Fibroblast of lung (primary cell): ENCODE data around the gene ANKS1B. TPM values are rescaled to one million over a fixed set of nuclear protein-coding genes. Genes with fewer than 3 reads are reported as not detected.

Experiments
- DNase-seq, 2 donors: peaks; one replicate each; pipeline versions ENCODE4 v3.0.0 to v3.0.0-alpha.2; 2010; ENCODE audit warnings: low read depth in 2 of 2
- H2AFZ ChIP-seq: 2 replicates; pipeline ENCODE4 v1.5.1; 2012; ENCODE audit warnings: low read length, control low read depth, inconsistent platforms
- H3K27ac ChIP-seq: 2 replicates; pipeline ENCODE4 v1.5.1; 2011; ENCODE audit warnings: low read length, control low read depth; ENCODE audit not compliant: insufficient read depth
- H3K27me3 ChIP-seq: 2 replicates; pipeline ENCODE4 v1.5.1; 2011; ENCODE audit warnings: mild to moderate bottlenecking, low read length; ENCODE audit not compliant: control insufficient read depth, insufficient read depth
- H3K36me3 ChIP-seq: 2 replicates; pipeline ENCODE4 v1.5.1; 2011; ENCODE audit warnings: low read length; ENCODE audit not compliant: control insufficient read depth, insufficient read depth
- H3K4me1 ChIP-seq: 2 replicates; pipeline ENCODE4 v1.5.1; 2011; ENCODE audit warnings: low read length; ENCODE audit not compliant: control insufficient read depth, insufficient read depth; ENCODE audit errors: extremely low read depth
- H3K4me2 ChIP-seq: 2 replicates; pipeline ENCODE4 v1.5.1; 2011; ENCODE audit warnings: low read length, control low read depth; ENCODE audit not compliant: insufficient read depth; ENCODE audit errors: extremely low read depth
- H3K4me3 ChIP-seq, 4 experiments: fragments of 200-600 bp in 1 of 4; sonication (generic) in 1 of 4; replicated peaks in 1 of 4; 2 replicates each; pipeline ENCODE4 v1.5.1; 2011 to 2016; ENCODE audit warnings: low read length in 4 of 4, low read depth in 3 of 4, mild to moderate bottlenecking in 3 of 4, control low read depth in 2 of 4, inconsistent platforms in 1 of 4, mixed read lengths in 1 of 4; ENCODE audit not compliant: insufficient read depth in 1 of 4; ENCODE audit errors: control extremely low read depth in 1 of 4
- H3K79me2 ChIP-seq: 2 replicates; pipeline ENCODE4 v1.5.1; 2012; ENCODE audit warnings: mild to moderate bottlenecking, low read length, inconsistent platforms; ENCODE audit not compliant: control insufficient read depth, insufficient read depth
- H3K9ac ChIP-seq: 2 replicates; pipeline ENCODE4 v1.5.1; 2011; ENCODE audit warnings: mild to moderate bottlenecking, low read length, control low read depth; ENCODE audit not compliant: insufficient read depth
- H3K9me3 ChIP-seq: 2 replicates; pipeline ENCODE4 v1.5.1; 2012; ENCODE audit warnings: low read depth, low read length; ENCODE audit not compliant: control insufficient read depth, insufficient read depth
- H4K20me1 ChIP-seq: 2 replicates; pipeline ENCODE4 v1.5.1; 2011; ENCODE audit warnings: low read length; ENCODE audit not compliant: control insufficient read depth, insufficient read depth; ENCODE audit errors: extremely low read depth
- EZH2 ChIP-seq: IDR thresholded peaks from 2 replicates; pipeline ENCODE4 v1.5.1; 2012; ENCODE audit warnings: low read length, control low read depth, mild to moderate bottlenecking; ENCODE audit errors: missing control alignments
- polyA plus RNA-seq, 2 donors: library from polyadenylated mRNA; depleted of rRNA in 1 of 2; stranded (reverse) in 1 of 2; unstranded in 1 of 2; fragments of >200 nt; gene quantifications; 2 replicates each; pipeline ENCODE4 v1.2.1, GENCODE V29; 2011 to 2012; ENCODE audit warnings: missing spikeins in 1 of 2
- total RNA-seq: library from RNA; depleted of rRNA; stranded (reverse); fragments of >200 nt; gene quantifications from 2 replicates; pipeline ENCODE4 v1.2.1, GENCODE V29; 2014
- TF ChIP-seq, protein P1 (sequence below), 2 donors: IDR thresholded peaks in 1 of 2; conservative IDR thresholded peaks in 1 of 2; 1 replicate in 1 of 2; 2 replicates in 1 of 2; pipeline ENCODE4 v1.5.1; 2011 to 2012; ENCODE audit warnings: low read length in 2 of 2, control low read depth in 1 of 2, inconsistent platforms in 1 of 2, low read depth in 1 of 2, mild to moderate bottlenecking in 1 of 2

The ANKS1B gene
- total and polyA plus RNA-seq, 2 donors (not counting 1 experiment from before 2014, with no cell fraction given), result 0.11 to 0.83 TPM

DNA sequence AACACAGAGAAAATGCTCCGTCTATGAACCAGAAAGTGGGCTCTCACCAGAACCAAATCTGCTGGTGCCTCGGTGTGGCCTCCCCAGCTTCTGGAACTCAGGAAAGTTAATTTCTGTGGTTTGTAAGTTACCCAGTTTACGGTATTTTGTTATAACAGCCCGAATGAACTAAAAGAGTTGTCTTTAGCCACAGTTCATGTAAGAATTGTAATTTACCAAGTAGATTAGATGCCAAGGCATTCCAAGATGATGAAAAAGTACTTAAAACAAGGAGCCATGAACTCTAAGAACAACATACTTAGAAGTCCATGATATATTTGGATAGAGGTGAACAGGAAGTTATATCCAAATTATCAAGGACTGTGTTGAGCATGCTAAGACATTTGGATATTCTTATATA lies 597.1 kb downstream of the ANKS1B start:
- TF ChIP-seq EZH2, result no peak
- TF ChIP-seq, protein P1, sequence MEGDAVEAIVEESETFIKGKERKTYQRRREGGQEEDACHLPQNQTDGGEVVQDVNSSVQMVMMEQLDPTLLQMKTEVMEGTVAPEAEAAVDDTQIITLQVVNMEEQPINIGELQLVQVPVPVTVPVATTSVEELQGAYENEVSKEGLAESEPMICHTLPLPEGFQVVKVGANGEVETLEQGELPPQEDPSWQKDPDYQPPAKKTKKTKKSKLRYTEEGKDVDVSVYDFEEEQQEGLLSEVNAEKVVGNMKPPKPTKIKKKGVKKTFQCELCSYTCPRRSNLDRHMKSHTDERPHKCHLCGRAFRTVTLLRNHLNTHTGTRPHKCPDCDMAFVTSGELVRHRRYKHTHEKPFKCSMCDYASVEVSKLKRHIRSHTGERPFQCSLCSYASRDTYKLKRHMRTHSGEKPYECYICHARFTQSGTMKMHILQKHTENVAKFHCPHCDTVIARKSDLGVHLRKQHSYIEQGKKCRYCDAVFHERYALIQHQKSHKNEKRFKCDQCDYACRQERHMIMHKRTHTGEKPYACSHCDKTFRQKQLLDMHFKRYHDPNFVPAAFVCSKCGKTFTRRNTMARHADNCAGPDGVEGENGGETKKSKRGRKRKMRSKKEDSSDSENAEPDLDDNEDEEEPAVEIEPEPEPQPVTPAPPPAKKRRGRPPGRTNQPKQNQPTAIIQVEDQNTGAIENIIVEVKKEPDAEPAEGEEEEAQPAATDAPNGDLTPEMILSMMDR (conservative IDR thresholded peaks at IDR 0.05 in 1 of 2, IDR thresholded peaks at IDR 0.05 in 1 of 2; ENCODE audit: low read depth in 1 of 2, low read length in 2 of 2), result no peak
- no peaks in the 10 kb centered on the region for H3K36me3 ChIP-seq
- H3K27ac ChIP-seq, result no peak overlapping the region
- H3K27me3 ChIP-seq, result no peaks in the 10 kb centered on the region
- no peaks in the 10 kb centered on the region for H3K4me1 ChIP-seq
- no peaks in the 10 kb centered on the region for H4K20me1 ChIP-seq
- no peak overlapping the region for H3K4me2 ChIP-seq
- H3K79me2 ChIP-seq, result no peaks in the 10 kb centered on the region
- DNase-seq, result peak in 1 of 2 donors; percentile 43
- no peak overlapping the region for H3K4me3 ChIP-seq
- no peak overlapping the region for H2AFZ ChIP-seq
- H3K9me3 ChIP-seq, result no peaks in the 10 kb centered on the region
- no peak overlapping the region for H3K9ac ChIP-seq

DNA sequence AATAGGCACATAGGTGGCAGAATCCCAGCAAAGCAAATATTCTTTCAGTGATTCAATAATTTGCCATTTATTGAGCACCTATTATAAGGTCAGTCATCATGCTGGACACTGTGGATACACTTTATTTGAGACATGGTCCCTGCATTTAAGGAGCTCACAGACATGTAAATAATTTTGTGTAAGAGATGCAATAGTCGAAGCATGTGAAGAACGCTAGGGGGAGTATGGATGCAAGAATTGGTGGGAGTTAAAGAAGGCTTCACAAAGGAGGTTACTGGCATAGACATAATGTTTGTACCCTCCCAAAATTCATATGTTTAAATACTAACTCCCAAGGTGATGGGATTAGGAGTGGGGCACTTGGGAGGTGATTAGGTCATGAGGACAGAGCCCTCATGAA lies 597.8 kb downstream of the ANKS1B start:
- Histone ChIP-seq H3K9me3 (no peaks in the 10 kb centered on the region), H3K4me2 (no peak overlapping the region), H3K4me1 (no peaks in the 10 kb centered on the region), H3K4me3 (no peak overlapping the region), H3K79me2 (no peaks in the 10 kb centered on the region), H3K27ac (no peak overlapping the region), H3K36me3 (no peaks in the 10 kb centered on the region), H4K20me1 (no peaks in the 10 kb centered on the region), H2AFZ (no peak overlapping the region), H3K27me3 (no peaks in the 10 kb centered on the region), H3K9ac (no peak overlapping the region)
- DNase-seq, result peak; percentile 37 to 41
- no peak for TF ChIP-seq EZH2
- TF ChIP-seq, protein P1 (conservative IDR thresholded peaks at IDR 0.05 in 1 of 2, IDR thresholded peaks at IDR 0.05 in 1 of 2; ENCODE audit: low read depth in 1 of 2, low read length in 2 of 2), result peak in 1 of 2 donors; percentile 48

DNA sequence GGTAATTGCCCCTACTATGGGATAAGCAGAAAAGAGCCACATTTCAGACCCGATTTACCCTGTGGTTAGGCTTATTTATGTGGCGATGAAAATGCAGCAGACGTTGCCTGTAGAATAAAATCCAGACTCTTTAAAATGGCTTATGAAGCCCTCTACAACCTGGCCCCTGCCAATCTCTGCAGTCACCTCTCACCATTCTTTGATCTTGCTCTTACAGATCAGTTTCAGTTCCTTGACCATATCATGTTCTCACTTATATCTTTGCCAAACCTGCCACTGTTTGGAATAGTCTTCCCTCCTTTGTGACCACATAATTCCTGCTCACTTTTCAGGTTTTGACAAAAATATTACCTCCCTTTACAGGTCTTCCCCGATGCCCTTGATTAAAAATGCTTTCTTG lies 601.5 kb downstream of the ANKS1B start:
- Histone ChIP-seq H3K27ac (no peak overlapping the region), H2AFZ (no peak overlapping the region), H3K27me3 (no peaks in the 10 kb centered on the region), H3K4me2 (no peak overlapping the region), H3K4me3 (no peak overlapping the region), H3K79me2 (no peaks in the 10 kb centered on the region), H4K20me1 (no peaks in the 10 kb centered on the region), H3K9ac (no peak overlapping the region), H3K9me3 (no peaks in the 10 kb centered on the region), H3K4me1 (no peaks in the 10 kb centered on the region), H3K36me3 (no peaks in the 10 kb centered on the region)
- no peak for DNase-seq
- TF ChIP-seq EZH2, result no peak
- TF ChIP-seq, protein P1 (conservative IDR thresholded peaks at IDR 0.05 in 1 of 2, IDR thresholded peaks at IDR 0.05 in 1 of 2; ENCODE audit: low read depth in 1 of 2, low read length in 2 of 2), result no peak
